HCT116 (cell line): ENCODE measurements around the gene SLAMF8. TPM values are rescaled to one million over a fixed set of nuclear protein-coding genes. Genes with fewer than 3 reads are reported as not detected.
A peak's percentile ranks its signal among the peaks of the same experiment; 100 is the strongest.

ENCODE experiments used
- ATAC-seq: fragments of 200-7000 bp; cut with Tn5 transposase; 2 replicates; pipeline ENCODE4 v1.9.1; 2020; ENCODE audit warnings: mild to moderate bottlenecking, moderate library complexity
- BruUV-seq: library from RNA; stranded (reverse); fragments of 400-500 nt; replicated peaks from 2 replicates; lab custom pipeline; 2021; lab: Mats Ljungman, UMichigan
- CTCF ChIA-PET: fragments of 300-600 bp; sonication (Branson Sonifier 250); formaldehyde crosslinking; loops from one replicate; lab custom pipeline; 2021; ENCODE audit warnings: antibody characterized with exemption; lab: Charles Lee
- POLR2A ChIA-PET: fragments of 300-600, 350-600 bp; sonication (Branson Sonifier 250); formaldehyde crosslinking; loops from one replicate; lab custom pipeline; 2021; ENCODE audit warnings: antibody characterized with exemption; lab: Charles Lee
- RAD21 ChIA-PET, 2 experiments: fragments of 300-600 bp; sonication (Branson Sonifier 250); formaldehyde crosslinking; loops; one replicate each; lab custom pipeline; 2023; ENCODE audit warnings: low total read pairs in 2 of 2; ENCODE audit not compliant: uncharacterized antibody in 2 of 2, unreplicated experiment in 2 of 2, low non-redundant PET in 1 of 2; lab: Charles Lee
- DNase-seq: peaks from one replicate; pipeline ENCODE4 v3.0.0-alpha.2; 2010; ENCODE audit warnings: low read depth, low spot score
- H2AFZ ChIP-seq: fragments of 200-600 bp; shearing (Covaris generic), sonication (generic); 2 replicates; pipeline ENCODE4 v1.6.1; 2017; ENCODE audit warnings: low read depth, mixed run types, mixed read lengths, antibody characterized with exemption, low read length; ENCODE audit not compliant: poor library complexity, severe bottlenecking
- H3K27ac ChIP-seq: 2 replicates; pipeline ENCODE4 v1.5.1; 2012; ENCODE audit warnings: low read depth, low read length
- H3K27me3 ChIP-seq: fragments of 200-600 bp; sonication (generic); 2 replicates; pipeline ENCODE4 v1.6.1; 2016; ENCODE audit warnings: mixed run types, low read length, mixed read lengths; ENCODE audit not compliant: insufficient read depth
- H3K36me3 ChIP-seq, 2 experiments: fragments of 200-500 bp in 1 of 2; fragments of 200-600 bp in 1 of 2; sonication (Bioruptor generic) in 1 of 2; sonication (generic) in 1 of 2; 2 replicates each; pipeline versions ENCODE4 v1.5.1 to v1.6.1; 2014 to 2016; ENCODE audit warnings: low read length in 2 of 2, inconsistent platforms in 1 of 2, mixed read lengths in 1 of 2, mixed run types in 1 of 2; ENCODE audit not compliant: insufficient read depth in 2 of 2, control insufficient read depth in 1 of 2
- H3K4me1 ChIP-seq, 2 experiments: fragments of 200-600 bp in 1 of 2; sonication (generic) in 1 of 2; 2 replicates each; pipeline versions ENCODE4 v1.5.1 to v1.6.1; 2012 to 2017; ENCODE audit warnings: low read length in 2 of 2, inconsistent platforms in 1 of 2, mild to moderate bottlenecking in 1 of 2, mixed read lengths in 1 of 2, mixed run types in 1 of 2, moderate library complexity in 1 of 2; ENCODE audit not compliant: insufficient read depth in 2 of 2, control insufficient read depth in 1 of 2
- H3K4me2 ChIP-seq: fragments of 200-600 bp; sonication (generic); 2 replicates; pipeline ENCODE4 v1.6.1; 2017; ENCODE audit warnings: mixed run types, low read length, mixed read lengths
- H3K4me3 ChIP-seq, 2 experiments: fragments of 200-600 bp in 1 of 2; sonication (generic) in 1 of 2; replicated peaks in 1 of 2; 2 replicates each; pipeline ENCODE4 v1.5.1; 2011 to 2016; ENCODE audit warnings: low read length in 2 of 2, control low read depth in 1 of 2, low read depth in 1 of 2, mild to moderate bottlenecking in 1 of 2, mixed read lengths in 1 of 2, mixed run types in 1 of 2
- H3K79me2 ChIP-seq: fragments of 200-600 bp; sonication (generic); 2 replicates; pipeline ENCODE4 v1.6.1; 2017; ENCODE audit warnings: mild to moderate bottlenecking, mixed run types, low read length, moderate library complexity, mixed read lengths; ENCODE audit not compliant: insufficient read depth
- H3K9ac ChIP-seq: fragments of 200-600 bp; sonication (generic); 2 replicates; pipeline ENCODE4 v1.6.1; 2016; ENCODE audit warnings: low read length, mixed read lengths
- H3K9me2 ChIP-seq: fragments of 200-600 bp; sonication (generic), shearing (Covaris generic); 2 replicates; pipeline ENCODE4 v1.6.1; 2017; ENCODE audit warnings: mixed run types, mild to moderate bottlenecking, moderate library complexity; ENCODE audit not compliant: insufficient read depth
- H3K9me3 ChIP-seq, 2 experiments: fragments of 200-500 bp in 1 of 2; fragments of 200-600 bp in 1 of 2; sonication (Bioruptor generic) in 1 of 2; sonication (generic) in 1 of 2; 2 replicates each; pipeline ENCODE4 v1.6.1; 2014 to 2017; ENCODE audit warnings: low read length in 2 of 2, mixed read lengths in 2 of 2, inconsistent platforms in 1 of 2, low read depth in 1 of 2, mild to moderate bottlenecking in 1 of 2, mixed run types in 1 of 2, moderate library complexity in 1 of 2; ENCODE audit not compliant: control insufficient read depth in 1 of 2, insufficient read depth in 1 of 2
- H4K20me1 ChIP-seq: fragments of 200-600 bp; sonication (generic), shearing (Covaris generic); 2 replicates; pipeline ENCODE4 v1.6.1; 2017; ENCODE audit warnings: mixed run types, mild to moderate bottlenecking, moderate library complexity; ENCODE audit not compliant: insufficient read depth
- ATF3 ChIP-seq: IDR thresholded peaks from 2 replicates; pipeline ENCODE4 v1.6.1; 2012
- CBX3 ChIP-seq: IDR thresholded peaks from 2 replicates; pipeline ENCODE4 v1.6.1; 2012; ENCODE audit warnings: low read depth
- CEBPB ChIP-seq: IDR thresholded peaks from 2 replicates; pipeline ENCODE4 v1.6.1; 2012; ENCODE audit warnings: low read depth
- EGR1 ChIP-seq: IDR thresholded peaks from 2 replicates; pipeline ENCODE4 v1.6.1; 2012; ENCODE audit warnings: low read depth
- EZH2 ChIP-seq: fragments of 200-600 bp; sonication (generic); IDR thresholded peaks from 2 replicates; pipeline ENCODE4 v1.6.1; 2017; ENCODE audit warnings: antibody characterized with exemption, mixed run types
- FOSL1 ChIP-seq: IDR thresholded peaks from 2 replicates; pipeline ENCODE4 v1.6.1; 2012; ENCODE audit warnings: low read depth
- POLR2A ChIP-seq: IDR thresholded peaks from 2 replicates; pipeline ENCODE4 v1.7.0; 2011; ENCODE audit warnings: borderline replicate concordance; ENCODE audit not compliant: insufficient read depth, insufficient read length; ENCODE audit errors: extremely low read depth
- RAD21 ChIP-seq: IDR thresholded peaks from 2 replicates; pipeline ENCODE4 v1.6.1; 2012; ENCODE audit warnings: low read depth, mild to moderate bottlenecking
- SRF ChIP-seq: IDR thresholded peaks from 2 replicates; pipeline ENCODE4 v1.6.1; 2012; ENCODE audit warnings: low read depth
- TCF7L2 ChIP-seq: IDR thresholded peaks from 2 replicates; pipeline ENCODE4 v1.7.0; 2011; ENCODE audit warnings: borderline replicate concordance, inconsistent platforms; ENCODE audit not compliant: insufficient read depth, insufficient read length; ENCODE audit errors: extremely low read depth
- YY1 ChIP-seq: IDR thresholded peaks from 2 replicates; pipeline ENCODE4 v1.6.1; 2011; ENCODE audit warnings: low read length, low read depth, moderate library complexity, mild to moderate bottlenecking; ENCODE audit not compliant: insufficient replicate concordance; ENCODE audit errors: extremely low read depth
- ZFX ChIP-seq: fragments of 450-650 bp; IDR thresholded peaks from 2 replicates; pipeline ENCODE4 v1.6.1; 2017
- ZNF274 ChIP-seq: fragments of 200-500 bp; sonication (Bioruptor generic); IDR thresholded peaks from 2 replicates; pipeline ENCODE4 v1.6.1; 2014; ENCODE audit warnings: mild to moderate bottlenecking, low read depth, low read length, inconsistent platforms
- intact Hi-C: fragments of 100-400 bp; cut with micrococcal nuclease; formaldehyde crosslinking; loops from 2 replicates; pipeline ENCODE4 v1.10.0; 2022
- total RNA-seq: library from RNA; stranded (reverse); gene quantifications from one replicate; pipeline ENCODE4 v1.2.1, GENCODE V29; 2021; ENCODE audit not compliant: unreplicated experiment
- TF ChIP-seq, protein P1 (sequence below), 3 experiments: fragments of 200-600 bp in 1 of 3; sonication (generic) in 1 of 3; IDR thresholded peaks in 2 of 3; conservative IDR thresholded peaks in 1 of 3; 2 replicates each; pipeline ENCODE4 v1.5.1; 2012 to 2017; ENCODE audit warnings: low read depth in 2 of 3, low read length in 2 of 3, antibody characterized with exemption in 1 of 3, borderline replicate concordance in 1 of 3, control low read depth in 1 of 3, mild to moderate bottlenecking in 1 of 3, mixed read lengths in 1 of 3, mixed run types in 1 of 3, moderate library complexity in 1 of 3; ENCODE audit not compliant: insufficient read depth in 1 of 3
- TF ChIP-seq, protein P2 (sequence below): IDR thresholded peaks from 2 replicates; pipeline ENCODE4 v1.6.1; 2011; ENCODE audit warnings: mild to moderate bottlenecking, low read length, moderate library complexity; ENCODE audit not compliant: insufficient replicate concordance; ENCODE audit errors: extremely low read depth

SLAMF8 gene
- total RNA-seq, 1 experiment from 2014 or later, result not detected

DNA sequence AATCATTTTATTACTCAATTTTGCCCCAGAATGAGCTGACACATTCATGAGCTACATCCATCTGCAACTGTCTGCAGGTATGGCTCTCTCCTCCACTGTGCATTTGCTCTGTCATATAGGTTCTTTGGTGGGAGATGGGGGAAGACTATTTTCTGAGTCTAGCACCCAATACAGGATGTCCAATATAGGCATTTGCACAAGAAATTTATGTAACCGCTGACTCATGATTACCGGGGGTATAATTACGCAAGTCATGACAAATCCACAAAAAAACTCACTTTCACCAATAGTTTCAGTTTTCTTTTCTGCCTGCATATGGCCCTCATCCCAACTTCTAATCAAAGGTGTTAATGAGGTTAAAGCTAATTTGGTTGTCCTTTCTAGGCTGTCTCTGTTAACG, 53.3 kb downstream of the SLAMF8 start:
- Histone ChIP-seq H4K20me1 (no peaks in the 10 kb centered on the region), H3K36me3 (no peaks in the 10 kb centered on the region), H3K27ac (no peak overlapping the region), H2AFZ (no peak overlapping the region), H3K4me2 (peak overlapping the region; percentile 10; the same call in 1 of the 2 replicates)
- RAD21 ChIA-PET, result no interaction called here
- POLR2A ChIA-PET, result no interaction called here
- TF ChIP-seq FOSL1, result peak; percentile 21; the same call in 1 of the 2 replicates
- no peak for TF ChIP-seq RAD21
- TF ChIP-seq, protein P1, sequence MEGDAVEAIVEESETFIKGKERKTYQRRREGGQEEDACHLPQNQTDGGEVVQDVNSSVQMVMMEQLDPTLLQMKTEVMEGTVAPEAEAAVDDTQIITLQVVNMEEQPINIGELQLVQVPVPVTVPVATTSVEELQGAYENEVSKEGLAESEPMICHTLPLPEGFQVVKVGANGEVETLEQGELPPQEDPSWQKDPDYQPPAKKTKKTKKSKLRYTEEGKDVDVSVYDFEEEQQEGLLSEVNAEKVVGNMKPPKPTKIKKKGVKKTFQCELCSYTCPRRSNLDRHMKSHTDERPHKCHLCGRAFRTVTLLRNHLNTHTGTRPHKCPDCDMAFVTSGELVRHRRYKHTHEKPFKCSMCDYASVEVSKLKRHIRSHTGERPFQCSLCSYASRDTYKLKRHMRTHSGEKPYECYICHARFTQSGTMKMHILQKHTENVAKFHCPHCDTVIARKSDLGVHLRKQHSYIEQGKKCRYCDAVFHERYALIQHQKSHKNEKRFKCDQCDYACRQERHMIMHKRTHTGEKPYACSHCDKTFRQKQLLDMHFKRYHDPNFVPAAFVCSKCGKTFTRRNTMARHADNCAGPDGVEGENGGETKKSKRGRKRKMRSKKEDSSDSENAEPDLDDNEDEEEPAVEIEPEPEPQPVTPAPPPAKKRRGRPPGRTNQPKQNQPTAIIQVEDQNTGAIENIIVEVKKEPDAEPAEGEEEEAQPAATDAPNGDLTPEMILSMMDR (IDR thresholded peaks at IDR 0.05 in 2 of 3, conservative IDR thresholded peaks at IDR 0.05 in 1 of 3; ENCODE audit: borderline replicate concordance in 1 of 3, insufficient read depth in 1 of 3, low read depth in 2 of 3, low read length in 2 of 3), result no peak
- no peak for TF ChIP-seq EZH2
- no peak for TF ChIP-seq ZNF274
- no peak for TF ChIP-seq ATF3
- no peak for TF ChIP-seq SRF
- no peak for TF ChIP-seq POLR2A
- TF ChIP-seq EGR1, result no peak
- TF ChIP-seq CEBPB, result peak; percentile 75
- TF ChIP-seq YY1, result no peak
- TF ChIP-seq, protein P2, sequence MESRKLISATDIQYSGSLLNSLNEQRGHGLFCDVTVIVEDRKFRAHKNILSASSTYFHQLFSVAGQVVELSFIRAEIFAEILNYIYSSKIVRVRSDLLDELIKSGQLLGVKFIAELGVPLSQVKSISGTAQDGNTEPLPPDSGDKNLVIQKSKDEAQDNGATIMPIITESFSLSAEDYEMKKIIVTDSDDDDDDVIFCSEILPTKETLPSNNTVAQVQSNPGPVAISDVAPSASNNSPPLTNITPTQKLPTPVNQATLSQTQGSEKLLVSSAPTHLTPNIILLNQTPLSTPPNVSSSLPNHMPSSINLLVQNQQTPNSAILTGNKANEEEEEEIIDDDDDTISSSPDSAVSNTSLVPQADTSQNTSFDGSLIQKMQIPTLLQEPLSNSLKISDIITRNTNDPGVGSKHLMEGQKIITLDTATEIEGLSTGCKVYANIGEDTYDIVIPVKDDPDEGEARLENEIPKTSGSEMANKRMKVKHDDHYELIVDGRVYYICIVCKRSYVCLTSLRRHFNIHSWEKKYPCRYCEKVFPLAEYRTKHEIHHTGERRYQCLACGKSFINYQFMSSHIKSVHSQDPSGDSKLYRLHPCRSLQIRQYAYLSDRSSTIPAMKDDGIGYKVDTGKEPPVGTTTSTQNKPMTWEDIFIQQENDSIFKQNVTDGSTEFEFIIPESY, result no peak
- TF ChIP-seq ZFX, result no peak
- no peak for TF ChIP-seq TCF7L2
- TF ChIP-seq CBX3, result no peak
- TF ChIP-seq, all 23 proteins: peak for 2
- intact Hi-C loops, result no loop called here
- no peaks in the 10 kb centered on the region for H3K9me3 ChIP-seq
- CTCF ChIA-PET, result interaction anchor here (1.3 to 1.9 kb wide), 3 partner anchors 11 to 90 kb away, joined by 3 to 5 read pairs (median 5); no protein-coding TSS in a partner anchor
- peaks cover 21 to 37% of the 10 kb centered on the region in 2 experiments for H3K4me1 ChIP-seq
- no peak overlapping the region for H3K4me3 ChIP-seq
- DNase-seq (no peak), ATAC-seq (no peak)
- BruUV-seq, result no TSS peak
- no peaks in the 10 kb centered on the region for H3K79me2 ChIP-seq
- H3K9me2 ChIP-seq, result no peaks in the 10 kb centered on the region
- H3K27me3 ChIP-seq, result no peaks in the 10 kb centered on the region
- H3K9ac ChIP-seq, result no peak overlapping the region
